Measurements from ENCODE around the gene GATA2.

Gene GATA2

DNA sequence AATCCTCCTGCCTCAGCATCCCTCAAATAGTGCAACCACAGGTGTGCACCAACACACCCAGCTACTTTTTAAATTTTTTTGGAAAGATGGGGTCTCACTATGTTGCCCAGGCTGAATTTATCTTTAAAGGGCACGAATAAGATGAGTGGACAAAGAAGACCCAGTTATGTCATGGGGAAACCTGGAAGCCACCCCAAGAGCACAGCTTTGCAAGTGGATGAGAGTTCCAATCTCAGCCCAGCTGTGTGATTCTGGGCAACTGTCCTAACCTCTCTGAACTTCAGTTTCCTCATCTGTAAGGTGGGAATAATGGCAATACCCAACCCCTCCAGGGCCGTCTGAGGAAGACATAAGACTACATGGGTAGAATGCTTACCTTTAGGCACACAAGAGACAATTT is 58.5 kb downstream of the GATA2 start:
- Histone ChIP-seq H2AK5ac (ENCODE audit: low read length) (peak overlapping the region; percentile 8), H3K23ac (ENCODE audit: low read length) (no peak overlapping the region), H3K4me2 (ENCODE audit: low read length) (peak overlapping the region; percentile 14), H2BK5ac (ENCODE audit: low read depth, low read length, poor library complexity) (peak overlapping the region; percentile 34), H3K9ac (ENCODE audit: low read length) (no peak overlapping the region), H3K14ac (ENCODE audit: low read length) (peak overlapping the region; percentile 5), H4K8ac (ENCODE audit: low read depth, low read length) (no peak overlapping the region), H3K4me1 (ENCODE audit: control insufficient read depth in 1 of 2, insufficient read depth in 2 of 2, low read length in 2 of 2) (peaks cover 35 to 38% of the 10 kb centered on the region in 2 experiments), H3K4me3 (ENCODE audit: low read depth, low read length) (no peak overlapping the region), H4K91ac (ENCODE audit: low read depth, low read length) (peak overlapping the region; percentile 63), H3K27ac (ENCODE audit: low read depth, low read length) (peak overlapping the region; percentile 77), H3K9me3 (ENCODE audit: insufficient read depth, low read depth, low read length) (no peaks in the 10 kb centered on the region), H2BK120ac (ENCODE audit: insufficient read depth, low read length, poor library complexity) (peak overlapping the region; percentile 36), H3K36me3 (ENCODE audit: control insufficient read depth in 1 of 2, insufficient read depth in 2 of 2, low read length in 2 of 2) (no peaks in the 10 kb centered on the region), H3K18ac (ENCODE audit: low read length) (no peak overlapping the region), H4K12ac (ENCODE audit: low read depth, low read length) (no peak overlapping the region), H2AFZ (ENCODE audit: insufficient read depth, low read length, poor library complexity) (no peak overlapping the region), H3K27me3 (ENCODE audit: insufficient read depth, low read length) (no peaks in the 10 kb centered on the region), H3K79me2 (ENCODE audit: control insufficient read depth, insufficient read depth, low read length, poor library complexity) (peaks cover 11% of the 10 kb centered on the region), H3K4ac (ENCODE audit: low read depth, low read length) (no peak overlapping the region), H2BK12ac (ENCODE audit: low read length) (peak overlapping the region; percentile 37), H3K79me1 (ENCODE audit: low read length) (peaks cover 36% of the 10 kb centered on the region)
- no CpG with 5 or more reads among the region's 2 CpGs for WGBS (ENCODE audit: extremely low coverage, insufficient coverage, insufficient read length)
- DNase-seq = no peak

DNA sequence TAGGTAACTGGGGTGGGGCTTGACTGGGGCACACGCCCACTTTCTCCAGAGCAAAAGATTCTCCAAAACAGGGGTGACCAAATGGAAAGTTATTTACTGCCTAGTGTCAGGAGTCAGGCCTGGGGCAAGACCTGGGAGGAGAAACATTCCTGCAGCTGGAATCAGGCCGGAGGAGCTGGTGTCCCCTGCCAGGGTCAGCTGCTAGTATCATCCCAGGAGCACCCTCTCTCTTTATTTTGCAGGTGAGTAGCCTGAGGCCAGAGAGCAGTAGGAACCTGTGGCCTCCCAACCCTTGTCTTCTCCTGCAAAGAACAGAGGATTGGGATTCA is 59.2 kb downstream of the GATA2 start:
- H3K4me3 ChIP-seq (ENCODE audit: low read depth, low read length) = no peak overlapping the region
- peaks cover 11% of the 10 kb centered on the region for H3K79me2 ChIP-seq (ENCODE audit: control insufficient read depth, insufficient read depth, low read length, poor library complexity)
- H3K14ac ChIP-seq (ENCODE audit: low read length) = no peak overlapping the region

DNA sequence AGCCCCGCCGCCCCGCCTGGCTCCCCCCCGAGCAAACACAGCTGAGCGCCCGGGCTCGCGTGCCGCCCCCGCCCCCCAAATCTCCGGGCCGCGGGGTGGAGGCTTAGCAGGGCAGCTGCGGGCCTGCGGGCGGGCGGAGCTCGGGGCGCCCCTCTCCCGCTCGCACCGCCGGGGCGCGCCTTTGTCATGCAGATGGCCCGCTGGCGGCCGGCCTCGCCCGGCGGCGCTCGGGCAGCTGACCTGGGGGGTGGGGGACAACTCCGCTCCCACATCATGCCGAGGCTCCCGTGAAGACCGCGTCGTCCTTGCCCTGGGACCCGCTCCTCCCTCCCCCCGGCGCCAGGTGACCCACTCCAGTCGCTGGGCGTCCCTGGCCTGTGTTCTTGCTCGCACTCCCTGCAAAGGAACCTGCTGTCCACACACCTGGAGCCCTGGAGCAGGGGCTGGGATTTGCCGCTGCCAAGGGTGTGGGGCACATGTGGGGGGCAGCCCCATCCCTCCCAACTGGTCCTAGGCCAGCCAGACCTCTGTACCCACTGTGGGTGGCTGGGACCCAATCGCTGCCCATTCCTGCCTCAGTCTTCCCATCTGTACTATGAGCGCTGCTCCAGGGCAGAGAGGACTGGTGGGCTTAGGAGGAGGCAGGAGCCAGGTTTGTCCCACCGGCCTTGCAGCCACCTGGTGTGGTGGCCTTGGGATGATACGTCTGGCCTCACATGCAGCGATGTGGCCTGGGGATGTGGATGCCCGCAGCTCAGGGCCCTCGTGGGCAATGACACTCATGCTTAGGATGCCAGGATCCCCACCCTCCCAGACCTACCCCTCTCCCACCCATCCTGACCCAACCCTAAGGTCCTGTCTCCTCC is 59.8 kb downstream of the GATA2 start:
- Histone ChIP-seq H3K9me3 (ENCODE audit: insufficient read depth, low read depth, low read length) (no peaks in the 10 kb centered on the region), H3K18ac (ENCODE audit: low read length) (peak overlapping the region; percentile 56), H3K27ac (ENCODE audit: low read depth, low read length) (peak overlapping the region; percentile 78), H2AK5ac (ENCODE audit: low read length) (peak overlapping the region; percentile 38), H2AFZ (ENCODE audit: insufficient read depth, low read length, poor library complexity) (peak overlapping the region; percentile 67), H3K79me1 (ENCODE audit: low read length) (peaks cover 40% of the 10 kb centered on the region), H3K4me1 (ENCODE audit: control insufficient read depth in 1 of 2, insufficient read depth in 2 of 2, low read length in 2 of 2) (peaks cover 36 to 47% of the 10 kb centered on the region in 2 experiments), H4K12ac (ENCODE audit: low read depth, low read length) (peak overlapping the region; percentile 71), H3K4me2 (ENCODE audit: low read length) (peak overlapping the region; percentile 70), H2BK5ac (ENCODE audit: low read depth, low read length, poor library complexity) (peak overlapping the region; percentile 70), H3K4ac (ENCODE audit: low read depth, low read length) (peak overlapping the region; percentile 23), H3K14ac (ENCODE audit: low read length) (peak overlapping the region; percentile 75), H3K23ac (ENCODE audit: low read length) (no peak overlapping the region), H2BK12ac (ENCODE audit: low read length) (peak overlapping the region; percentile 77), H3K79me2 (ENCODE audit: control insufficient read depth, insufficient read depth, low read length, poor library complexity) (peaks cover 11% of the 10 kb centered on the region), H3K9ac (ENCODE audit: low read length) (no peak overlapping the region), H3K27me3 (ENCODE audit: insufficient read depth, low read length) (no peaks in the 10 kb centered on the region), H2BK120ac (ENCODE audit: insufficient read depth, low read length, poor library complexity) (peak overlapping the region; percentile 96), H4K91ac (ENCODE audit: low read depth, low read length) (peak overlapping the region; percentile 94), H4K8ac (ENCODE audit: low read depth, low read length) (peak overlapping the region; percentile 50), H3K4me3 (ENCODE audit: low read depth, low read length) (peak overlapping the region; percentile 57), H3K36me3 (ENCODE audit: control insufficient read depth in 1 of 2, insufficient read depth in 2 of 2, low read length in 2 of 2) (no peaks in the 10 kb centered on the region)
- WGBS (ENCODE audit: extremely low coverage, insufficient coverage, insufficient read length) = no CpG with 5 or more reads among the region's 53 CpGs
- DNase-seq = peak; percentile 89 to 92

More for the DNA sequence above, 59.2 kb downstream of the GATA2 start:
- Histone ChIP-seq H2AFZ (ENCODE audit: insufficient read depth, low read length, poor library complexity) (no peak overlapping the region), H4K12ac (ENCODE audit: low read depth, low read length) (no peak overlapping the region), H3K9ac (ENCODE audit: low read length) (no peak overlapping the region), H3K79me1 (ENCODE audit: low read length) (peaks cover 39% of the 10 kb centered on the region), H3K4ac (ENCODE audit: low read depth, low read length) (no peak overlapping the region), H2BK5ac (ENCODE audit: low read depth, low read length, poor library complexity) (no peak overlapping the region), H3K23ac (ENCODE audit: low read length) (no peak overlapping the region), H3K27ac (ENCODE audit: low read depth, low read length) (peak overlapping the region; percentile 78), H2BK120ac (ENCODE audit: insufficient read depth, low read length, poor library complexity) (no peak overlapping the region), H2AK5ac (ENCODE audit: low read length) (no peak overlapping the region), H3K9me3 (ENCODE audit: insufficient read depth, low read depth, low read length) (no peaks in the 10 kb centered on the region), H3K4me2 (ENCODE audit: low read length) (no peak overlapping the region), H3K36me3 (ENCODE audit: control insufficient read depth in 1 of 2, insufficient read depth in 2 of 2, low read length in 2 of 2) (no peaks in the 10 kb centered on the region), H4K8ac (ENCODE audit: low read depth, low read length) (no peak overlapping the region), H3K18ac (ENCODE audit: low read length) (no peak overlapping the region), H4K91ac (ENCODE audit: low read depth, low read length) (no peak overlapping the region), H2BK12ac (ENCODE audit: low read length) (no peak overlapping the region), H3K27me3 (ENCODE audit: insufficient read depth, low read length) (no peaks in the 10 kb centered on the region), H3K4me1 (ENCODE audit: control insufficient read depth in 1 of 2, insufficient read depth in 2 of 2, low read length in 2 of 2) (peaks cover 35 to 41% of the 10 kb centered on the region in 2 experiments)
- no CpG with 5 or more reads among the region's 2 CpGs for WGBS (ENCODE audit: extremely low coverage, insufficient coverage, insufficient read length)
- peak; percentile 99 for DNase-seq

DNA sequence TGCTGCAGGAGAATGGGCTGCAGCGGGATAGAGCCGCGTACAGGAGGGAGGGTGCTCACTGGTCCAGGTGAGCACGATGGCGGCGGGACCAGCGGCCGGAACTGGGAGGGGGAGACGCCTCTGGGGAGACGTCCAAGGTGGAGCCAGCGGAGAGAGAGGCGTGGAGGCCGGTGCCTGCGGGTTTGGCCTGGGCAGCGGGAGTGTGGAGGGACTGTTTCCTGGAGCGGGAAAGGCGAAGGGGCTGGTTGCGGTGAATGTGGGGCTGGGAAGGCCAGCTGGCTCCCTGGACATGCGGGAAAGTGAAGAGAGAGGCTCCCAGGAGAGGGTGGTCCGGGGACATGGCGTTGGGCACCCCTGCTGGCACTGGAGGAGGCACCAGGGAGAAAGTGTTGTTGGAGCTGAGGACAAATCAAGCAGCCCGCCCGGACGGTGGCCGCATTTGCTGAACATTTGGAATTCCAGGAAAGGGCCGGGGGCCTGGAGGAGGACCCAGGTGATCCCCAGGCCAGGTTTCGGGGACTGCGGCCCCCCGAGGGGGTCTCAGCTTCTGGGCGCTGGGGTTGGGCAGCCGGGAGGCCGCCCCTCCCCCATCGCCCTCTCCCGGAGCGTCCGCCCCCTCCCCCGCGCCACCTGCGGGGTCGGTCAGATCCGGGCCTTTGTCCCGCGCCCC is 60.6 kb downstream of the GATA2 start:
- peaks cover 11% of the 10 kb centered on the region for H3K79me2 ChIP-seq (ENCODE audit: control insufficient read depth, insufficient read depth, low read length, poor library complexity)
- H3K14ac ChIP-seq (ENCODE audit: low read length) = peak overlapping the region; percentile 40
- H3K27ac ChIP-seq (ENCODE audit: low read depth, low read length) = peak overlapping the region; percentile 24
- H2AK5ac ChIP-seq (ENCODE audit: low read length) = no peak overlapping the region
- peaks cover 42% of the 10 kb centered on the region for H3K79me1 ChIP-seq (ENCODE audit: low read length)
- peak; percentile 81 to 88 for DNase-seq
- H3K9ac ChIP-seq (ENCODE audit: low read length) = no peak overlapping the region
- peak overlapping the region; percentile 57 for H3K4me3 ChIP-seq (ENCODE audit: low read depth, low read length)
- no peaks in the 10 kb centered on the region for H3K9me3 ChIP-seq (ENCODE audit: insufficient read depth, low read depth, low read length)
- no peak overlapping the region for H3K23ac ChIP-seq (ENCODE audit: low read length)
- H3K4ac ChIP-seq (ENCODE audit: low read depth, low read length) = peak overlapping the region; percentile 26
- H4K8ac ChIP-seq (ENCODE audit: low read depth, low read length) = peak overlapping the region; percentile 80
- H2BK12ac ChIP-seq (ENCODE audit: low read length) = peak overlapping the region; percentile 42
- no peaks in the 10 kb centered on the region for H3K27me3 ChIP-seq (ENCODE audit: insufficient read depth, low read length)
- H3K36me3 ChIP-seq (ENCODE audit: control insufficient read depth in 1 of 2, insufficient read depth in 2 of 2, low read length in 2 of 2) = no peaks in the 10 kb centered on the region
- WGBS (ENCODE audit: extremely low coverage, insufficient coverage, insufficient read length) = no CpG with 5 or more reads among the region's 43 CpGs
- peak overlapping the region; percentile 70 for H3K4me2 ChIP-seq (ENCODE audit: low read length)
- H2AFZ ChIP-seq (ENCODE audit: insufficient read depth, low read length, poor library complexity) = peak overlapping the region; percentile 55
- peak overlapping the region; percentile 94 for H4K91ac ChIP-seq (ENCODE audit: low read depth, low read length)
- H3K4me1 ChIP-seq (ENCODE audit: control insufficient read depth in 1 of 2, insufficient read depth in 2 of 2, low read length in 2 of 2) = peaks cover 37 to 49% of the 10 kb centered on the region in 2 experiments
- peak overlapping the region; percentile 82 for H2BK120ac ChIP-seq (ENCODE audit: insufficient read depth, low read length, poor library complexity)
- H3K18ac ChIP-seq (ENCODE audit: low read length) = peak overlapping the region; percentile 35
- peak overlapping the region; percentile 71 for H2BK5ac ChIP-seq (ENCODE audit: low read depth, low read length, poor library complexity)
- no peak overlapping the region for H4K12ac ChIP-seq (ENCODE audit: low read depth, low read length)
